ENCODE measurements around the gene AP1S3. TPM values are rescaled to one million over a fixed set of nuclear protein-coding genes. Genes with fewer than 3 reads are reported as not detected.
"Not testable (repeated sequence)": the region's sequence is repeated elsewhere in the genome, so short reads cannot be mapped to it uniquely, and the experiment has no call there.

AP1S3 gene
- total RNA-seq, 1 donor from 2014 or later = 5.1 TPM

DNA sequence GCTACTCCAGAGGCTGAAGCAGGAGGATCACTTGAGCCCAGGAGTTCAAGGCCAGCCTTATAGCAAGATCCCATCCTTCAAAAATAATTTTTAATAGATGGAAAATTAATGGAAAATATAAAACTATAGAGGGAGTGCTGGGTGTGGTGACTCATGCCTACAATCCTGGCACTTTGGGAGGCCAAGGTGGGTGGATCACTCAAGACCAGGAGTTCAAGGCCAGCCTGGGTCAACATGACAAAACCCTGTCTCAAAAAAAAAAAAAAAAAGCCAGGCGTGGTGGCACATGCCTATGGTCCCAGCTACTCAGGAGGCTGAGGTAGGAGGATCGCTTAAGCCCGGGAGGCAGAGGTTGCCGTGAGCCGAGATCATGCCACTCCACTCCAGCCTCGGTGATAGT, 48.0 kb downstream of the AP1S3 start:
- Mint-ChIP-seq H3K27ac (no peak overlapping the region), H3K27me3 (ENCODE audit: insufficient read depth, low read depth) (peaks cover 3% of the 10 kb centered on the region), H3K4me3 (no peak overlapping the region), H3K36me3 (no peaks in the 10 kb centered on the region), H3K4me1 (no peaks in the 10 kb centered on the region), H3K9me3 (peaks cover 16% of the 10 kb centered on the region)
- H4K20me1 ChIP-seq (ENCODE audit: low read depth) = no peaks in the 10 kb centered on the region
- H3K4me3 ChIP-seq = no peak overlapping the region
- no peak for TF ChIP-seq CTCF (IDR thresholded peaks at IDR 0.05)
- TF ChIP-seq EZH2phosphoT487 (IDR thresholded peaks at IDR 0.05) = no peak
- no peak for TF ChIP-seq EZH2 (IDR thresholded peaks at IDR 0.05)
- no peak overlapping the region for H3K9ac ChIP-seq
- no peaks in the 10 kb centered on the region for H3K36me3 ChIP-seq
- H3K27me3 ChIP-seq = no peaks in the 10 kb centered on the region
- H3K27ac ChIP-seq = no peak overlapping the region
- no peak for DNase-seq (ENCODE audit: low spot score)
- no peaks in the 10 kb centered on the region for H3K9me3 ChIP-seq (ENCODE audit: low read depth)
- no peaks in the 10 kb centered on the region for H3F3A ChIP-seq (ENCODE audit: low read depth)
- H3K4me1 ChIP-seq = no peaks in the 10 kb centered on the region
- H3K4me2 ChIP-seq = no peak overlapping the region
- no peaks in the 10 kb centered on the region for H3K79me2 ChIP-seq (ENCODE audit: low read depth)
- H2AFZ ChIP-seq (replicated peaks) = no peak overlapping the region

- Mint-ChIP-seq H3K4me3 (no peak overlapping the region), H3K36me3 (no peaks in the 10 kb centered on the region), H3K9me3 (peaks cover 16% of the 10 kb centered on the region), H3K27me3 (ENCODE audit: insufficient read depth, low read depth) (peaks cover 1% of the 10 kb centered on the region), H3K27ac (no peak overlapping the region), H3K4me1 (no peaks in the 10 kb centered on the region)
- Histone ChIP-seq H2AFZ (replicated peaks) (no peak overlapping the region), H3F3A (ENCODE audit: low read depth) (no peaks in the 10 kb centered on the region), H3K27me3 (no peaks in the 10 kb centered on the region), H3K9ac (no peak overlapping the region), H3K4me1 (no peaks in the 10 kb centered on the region), H3K4me3 (no peak overlapping the region), H3K4me2 (no peak overlapping the region), H3K79me2 (ENCODE audit: low read depth) (no peaks in the 10 kb centered on the region), H3K36me3 (no peaks in the 10 kb centered on the region), H3K27ac (no peak overlapping the region), H3K9me3 (ENCODE audit: low read depth) (no peaks in the 10 kb centered on the region), H4K20me1 (ENCODE audit: low read depth) (no peaks in the 10 kb centered on the region)
- DNase-seq (ENCODE audit: low spot score) = no peak
- TF ChIP-seq EZH2phosphoT487 (IDR thresholded peaks at IDR 0.05) = no peak
- no peak for TF ChIP-seq CTCF (IDR thresholded peaks at IDR 0.05)
Measured at GRCh38 chr2:223788826-223789225, 48.6 kb downstream of the AP1S3 start.

DNA sequence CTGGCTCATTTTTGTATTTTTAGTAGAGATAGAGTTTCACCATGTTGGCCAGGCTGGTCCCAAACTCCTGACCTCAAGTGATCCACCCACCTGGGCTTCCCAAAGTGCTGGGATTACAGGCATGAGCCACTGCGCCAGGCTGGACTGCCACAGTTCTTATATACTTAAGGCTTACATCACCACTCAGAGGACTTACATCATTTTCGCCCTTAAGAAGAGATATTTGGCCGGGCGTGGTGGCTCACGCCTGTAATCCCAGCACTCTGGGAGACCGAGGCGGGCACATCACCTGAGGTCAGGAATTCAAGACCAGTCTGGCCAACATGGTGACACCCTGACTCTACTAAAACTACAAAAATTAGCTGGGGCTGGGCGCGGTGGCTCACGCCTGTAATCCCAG, 49.3 kb downstream of the AP1S3 start:
- not testable (repeated sequence) for H3K9me3 ChIP-seq (ENCODE audit: low read depth); H3K27ac ChIP-seq; H3K36me3 ChIP-seq; H3K9ac ChIP-seq; H2AFZ ChIP-seq (replicated peaks); H3K4me1 ChIP-seq; H3K4me3 ChIP-seq; H3K4me1 Mint-ChIP-seq; H3K4me2 ChIP-seq; H3K27ac Mint-ChIP-seq; H3K27me3 ChIP-seq; DNase-seq (ENCODE audit: low spot score); H4K20me1 ChIP-seq (ENCODE audit: low read depth); H3K4me3 Mint-ChIP-seq; H3K79me2 ChIP-seq (ENCODE audit: low read depth); H3F3A ChIP-seq (ENCODE audit: low read depth); H3K36me3 Mint-ChIP-seq; H3K27me3 Mint-ChIP-seq (ENCODE audit: insufficient read depth, low read depth)
- peaks cover 14% of the 10 kb centered on the region for H3K9me3 Mint-ChIP-seq

- no peak overlapping the region for H3K27ac Mint-ChIP-seq
Measured at GRCh38 chr2:223787358-223787757, 50.0 kb downstream of the AP1S3 start.

More at GRCh38 chr2:223787358-223787757, 50.0 kb downstream of the AP1S3 start:
- Histone ChIP-seq H3K4me3 (no peak overlapping the region), H3K4me1 (no peaks in the 10 kb centered on the region), H3K4me2 (no peak overlapping the region), H4K20me1 (ENCODE audit: low read depth) (no peaks in the 10 kb centered on the region), H3F3A (ENCODE audit: low read depth) (no peaks in the 10 kb centered on the region), H3K27ac (no peak overlapping the region), H3K79me2 (ENCODE audit: low read depth) (no peaks in the 10 kb centered on the region), H3K36me3 (no peaks in the 10 kb centered on the region), H3K27me3 (no peaks in the 10 kb centered on the region), H3K9ac (no peak overlapping the region), H2AFZ (replicated peaks) (no peak overlapping the region), H3K9me3 (ENCODE audit: low read depth) (no peaks in the 10 kb centered on the region)
- TF ChIP-seq EZH2 (IDR thresholded peaks at IDR 0.05) = no peak
- TF ChIP-seq CTCF (IDR thresholded peaks at IDR 0.05) = no peak
- TF ChIP-seq EZH2phosphoT487 (IDR thresholded peaks at IDR 0.05) = no peak
- H3K36me3 Mint-ChIP-seq = no peaks in the 10 kb centered on the region
- H3K9me3 Mint-ChIP-seq = peaks cover 14% of the 10 kb centered on the region
- H3K4me1 Mint-ChIP-seq = no peaks in the 10 kb centered on the region
- H3K27me3 Mint-ChIP-seq (ENCODE audit: insufficient read depth, low read depth) = peaks cover 2% of the 10 kb centered on the region
- no peak overlapping the region for H3K4me3 Mint-ChIP-seq
- no peak for DNase-seq (ENCODE audit: low spot score)
